Stimulated activated CD4-positive, alpha-beta T cell treated with anti-CD3 and anti-CD28 coated beads, TNF-alpha, amount 100 ng/mL, for 4 hours (primary cell): ENCODE measurements around the gene SLC34A1.
"Not testable (repeated sequence)": the region's sequence is repeated elsewhere in the genome, so short reads cannot be mapped to it uniquely, and the experiment has no call there.

Source experiments
- DNase-seq, 3 experiments: peaks; one replicate each; pipeline ENCODE4 v3.0.0-alpha.2; 2020; ENCODE audit warnings: low read depth in 3 of 3

The SLC34A1 gene

DNA sequence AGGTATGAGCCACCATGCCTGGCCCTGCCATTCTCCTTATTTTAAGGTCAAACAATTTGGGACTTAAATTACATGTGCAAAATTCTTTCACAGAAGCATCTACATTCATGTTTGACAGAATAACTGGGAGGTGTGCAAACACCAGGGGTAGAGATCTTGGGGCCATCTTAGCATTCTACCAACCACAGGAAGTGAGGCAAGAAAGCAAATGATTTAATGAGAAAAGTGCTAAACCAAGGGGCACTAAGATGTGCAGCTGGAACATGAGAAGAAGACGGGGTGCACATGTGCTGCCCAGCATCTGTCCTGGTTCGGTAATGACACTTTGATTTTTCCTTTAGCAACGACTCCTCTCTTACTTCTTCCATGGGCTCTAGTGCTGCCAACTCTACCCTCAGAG, 26.3 kb downstream of the SLC34A1 start:
- no peak for DNase-seq

DNA sequence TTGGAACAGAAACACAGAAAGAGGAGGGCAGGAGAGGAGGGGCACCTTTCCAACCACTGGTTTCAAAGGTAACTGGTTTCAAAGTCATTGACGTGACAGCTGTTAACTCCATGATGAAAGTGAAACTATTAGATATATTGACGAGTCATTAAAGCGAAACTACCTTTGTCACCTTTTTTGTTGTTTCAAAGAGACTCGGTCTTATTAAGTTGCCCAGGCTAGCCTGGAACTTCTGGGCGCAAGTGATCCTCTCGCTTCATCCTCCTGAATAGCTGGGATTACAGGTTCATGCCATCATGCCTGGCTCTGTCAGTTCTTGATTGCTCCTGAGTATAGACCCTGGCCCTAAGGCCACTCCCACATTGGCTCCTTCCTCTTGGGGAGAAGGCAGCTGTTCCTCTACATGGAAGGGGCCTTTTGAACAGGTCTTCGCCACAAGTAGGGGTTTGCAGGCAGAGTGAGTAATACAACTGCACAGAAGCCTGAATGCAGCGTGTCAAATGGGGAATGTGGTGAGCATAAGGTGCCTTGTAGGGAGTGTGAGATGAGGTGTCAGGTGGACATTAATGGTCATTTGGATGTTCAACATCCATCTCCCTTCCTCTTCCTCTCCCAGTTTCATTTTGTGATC, 28.5 kb downstream of the SLC34A1 start:
- DNase-seq, result no peak

DNA sequence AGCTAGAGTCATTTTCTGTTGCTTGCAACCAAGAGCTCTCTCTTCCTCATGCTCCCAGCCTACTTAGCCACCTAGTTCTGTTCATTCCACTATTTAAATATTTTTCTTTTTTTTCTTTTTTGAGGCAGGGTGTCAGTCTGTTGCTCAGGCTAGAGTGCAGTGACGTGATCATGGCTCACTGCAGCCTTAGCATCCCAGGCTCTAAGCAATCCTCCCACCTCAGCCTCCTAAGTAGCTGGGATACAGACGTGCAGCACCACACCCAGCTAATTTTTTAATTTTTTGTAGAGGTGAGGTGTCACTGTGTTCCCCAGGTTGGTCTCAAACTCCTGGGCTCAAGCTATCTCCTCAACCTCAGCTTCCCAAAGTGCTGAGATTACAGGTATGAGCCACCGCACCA, 30.2 kb downstream of the SLC34A1 start:
- DNase-seq, result no peak

DNA sequence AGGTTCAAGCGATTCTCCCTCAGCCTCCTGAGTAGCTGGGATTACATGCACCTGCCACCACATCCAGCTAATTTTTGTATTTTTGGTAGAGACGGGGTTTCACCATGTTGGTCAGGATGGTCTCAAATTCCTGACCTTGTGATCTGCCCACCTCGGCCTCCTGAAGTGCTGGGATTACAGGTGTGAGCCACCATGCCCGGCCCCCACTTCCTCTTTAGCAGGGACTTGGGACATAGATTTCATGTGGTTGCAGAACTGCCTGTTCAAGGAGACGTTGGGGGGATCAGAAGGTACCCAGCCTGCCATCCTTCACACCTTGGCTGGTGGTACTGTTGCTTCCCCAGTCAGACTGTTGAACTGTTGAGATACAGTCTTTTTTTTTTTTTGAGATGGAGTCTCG, 32.8 kb downstream of the SLC34A1 start:
- not testable (repeated sequence) for DNase-seq

DNA sequence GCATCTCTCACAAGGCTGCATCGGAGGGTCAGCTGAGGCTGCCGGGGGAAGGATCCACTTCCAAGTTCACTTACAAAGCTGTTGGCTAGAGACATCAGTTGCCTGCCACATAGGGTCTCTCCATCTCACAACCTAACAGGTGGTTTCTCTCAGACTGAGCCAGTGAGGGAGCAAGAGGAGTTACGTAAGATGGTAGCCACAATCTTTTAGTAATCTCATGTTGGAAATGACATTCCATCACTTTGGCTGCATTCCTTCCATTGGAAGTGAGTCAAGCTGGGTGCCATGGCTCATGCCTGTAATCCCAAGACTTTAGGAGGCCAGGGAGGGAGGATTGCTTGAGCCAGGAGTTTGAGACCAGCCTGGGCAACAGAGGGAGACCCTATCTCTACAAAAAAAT, 34.8 kb downstream of the SLC34A1 start:
- DNase-seq, result no peak

DNA sequence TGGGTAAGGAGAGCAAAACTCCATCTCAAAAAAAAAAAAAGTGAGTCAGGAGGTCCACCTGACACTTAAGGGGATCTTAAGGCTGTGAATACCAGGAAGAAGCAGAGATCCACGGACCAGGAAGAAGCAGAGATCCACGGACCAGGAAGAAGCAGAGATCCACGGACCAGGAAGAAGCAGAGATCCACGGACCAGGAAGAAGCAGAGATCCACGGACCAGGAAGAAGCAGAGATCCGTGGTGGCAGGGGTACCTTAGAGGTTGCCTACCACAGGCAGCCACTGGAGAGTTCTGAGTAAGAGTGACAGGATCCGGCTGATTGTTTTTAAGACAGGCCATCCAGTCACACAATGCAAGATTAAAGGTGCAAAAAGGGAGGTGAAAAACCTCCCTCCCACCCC, 36.2 kb downstream of the SLC34A1 start:
- DNase-seq, result not testable (repeated sequence)

DNA sequence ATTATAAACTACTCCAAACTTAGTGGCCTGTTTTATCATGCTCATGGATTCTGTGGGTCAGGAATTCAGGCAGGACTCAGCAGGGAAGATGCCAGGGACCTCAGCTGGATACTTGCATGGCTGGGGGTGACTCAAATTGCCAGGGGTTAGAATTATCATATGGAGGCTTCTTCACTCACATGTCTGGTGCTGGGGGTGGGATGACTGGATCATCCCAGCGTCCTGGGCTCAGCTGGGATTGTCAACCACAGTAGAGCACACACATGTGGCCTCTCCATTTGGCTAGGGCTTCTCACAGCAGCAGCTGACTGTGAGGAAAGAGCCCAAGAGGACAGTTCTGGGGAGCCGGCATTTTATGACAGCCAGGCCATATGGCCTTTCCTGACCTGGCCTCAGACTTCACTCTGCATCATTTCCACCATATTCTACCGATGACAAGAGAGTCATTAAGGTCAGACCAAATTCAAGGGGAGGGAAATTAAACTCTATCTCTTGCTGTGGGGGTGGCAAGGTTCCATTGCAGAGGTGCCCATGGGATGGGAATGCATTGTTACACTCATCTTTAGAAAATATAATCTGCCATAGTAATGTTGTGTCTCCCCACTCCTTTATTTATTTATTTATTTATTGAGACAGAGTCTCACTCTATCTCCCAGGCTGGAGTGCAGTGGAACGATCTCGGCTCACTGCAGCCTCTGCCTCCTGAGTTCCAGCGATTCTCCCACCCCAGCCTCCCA, 37.0 kb downstream of the SLC34A1 start:
- no peak for DNase-seq

DNA sequence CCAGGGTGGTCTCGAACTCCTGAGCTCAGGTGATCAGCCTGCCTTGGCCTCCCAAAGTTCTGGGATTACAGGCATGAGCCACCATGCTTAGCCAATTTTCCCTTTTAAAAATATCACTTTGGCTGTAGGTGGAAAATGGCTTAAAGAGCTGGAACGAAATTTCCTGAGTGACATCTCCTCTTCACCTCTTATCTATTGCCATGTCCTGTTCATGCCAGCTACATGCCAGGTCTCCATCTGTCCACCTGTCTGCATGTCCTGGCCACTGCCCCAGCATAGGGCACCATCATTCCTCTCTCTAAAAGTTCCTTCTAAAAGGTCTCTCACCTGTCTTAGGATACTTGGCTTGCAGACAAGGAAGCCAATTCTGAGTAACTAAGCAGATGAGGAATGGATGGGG, 39.4 kb downstream of the SLC34A1 start:
- no peak for DNase-seq

DNA sequence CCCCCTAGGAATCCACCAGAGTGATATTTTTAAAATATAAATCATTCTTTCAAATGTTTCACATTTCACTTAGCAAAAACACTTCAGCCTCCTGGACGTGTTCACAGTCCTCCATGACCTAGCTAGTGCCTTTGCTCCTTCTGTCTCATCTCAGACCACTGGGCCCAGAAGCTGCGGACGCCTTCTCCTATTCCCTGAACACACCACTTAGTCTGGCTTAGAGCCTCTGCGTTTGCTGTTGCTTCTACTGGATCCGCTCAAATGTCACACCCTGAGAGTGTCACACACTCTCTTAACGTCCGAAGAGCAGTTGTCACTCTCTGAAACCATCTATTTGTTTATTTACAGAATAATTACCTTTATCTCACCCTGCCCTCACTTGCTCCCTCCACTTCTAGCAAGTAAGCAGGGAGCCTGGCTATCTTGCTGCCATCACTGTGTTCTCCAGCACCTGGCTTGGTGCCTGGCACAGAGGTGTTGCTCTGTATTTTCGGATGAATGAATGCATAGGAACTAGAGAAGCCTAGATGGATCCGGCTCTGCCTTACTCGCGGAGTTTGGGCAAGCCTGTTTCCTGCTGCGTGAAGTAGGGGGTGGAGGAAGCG, 41.1 kb downstream of the SLC34A1 start:
- DNase-seq, result no peak

DNA sequence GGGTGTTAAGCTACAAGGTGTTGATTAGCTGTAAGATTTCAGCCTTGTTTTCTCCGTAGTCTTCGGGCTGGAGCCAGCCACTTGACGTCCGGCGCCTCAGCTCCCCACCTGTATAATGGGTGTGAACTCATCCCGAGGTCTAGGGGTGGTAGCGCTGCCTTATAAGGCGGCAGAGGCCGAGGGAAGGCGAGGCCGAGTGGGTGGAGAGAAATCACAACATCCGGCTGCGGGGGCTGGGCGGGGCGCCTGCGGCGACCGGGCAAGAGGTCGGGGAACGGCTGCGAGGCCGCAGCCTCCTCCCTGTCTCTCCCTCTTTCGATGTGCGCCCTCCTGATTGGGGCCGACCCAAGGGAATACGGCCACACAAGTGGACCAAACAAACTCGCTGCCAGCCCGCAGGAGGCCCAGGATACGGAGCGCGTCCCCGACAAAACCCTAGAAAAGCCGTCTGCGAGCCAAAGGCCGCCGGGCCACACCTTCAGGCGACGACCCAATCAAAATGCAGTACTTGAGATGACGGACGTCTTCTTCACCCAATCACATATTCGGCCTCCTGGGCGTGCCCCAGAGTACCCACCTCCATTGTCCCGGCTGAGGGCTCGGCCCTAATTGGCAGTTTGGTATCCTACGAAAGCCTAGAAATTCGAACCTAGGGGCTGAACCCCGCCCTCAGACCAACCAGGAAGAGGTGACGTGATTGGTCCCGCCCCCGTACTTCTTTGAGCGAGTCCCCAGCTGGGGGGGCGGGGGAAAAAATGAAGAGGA, 41.7 kb downstream of the SLC34A1 start:
- DNase-seq, result peak; percentile 96 to 100 (median 98)

DNA sequence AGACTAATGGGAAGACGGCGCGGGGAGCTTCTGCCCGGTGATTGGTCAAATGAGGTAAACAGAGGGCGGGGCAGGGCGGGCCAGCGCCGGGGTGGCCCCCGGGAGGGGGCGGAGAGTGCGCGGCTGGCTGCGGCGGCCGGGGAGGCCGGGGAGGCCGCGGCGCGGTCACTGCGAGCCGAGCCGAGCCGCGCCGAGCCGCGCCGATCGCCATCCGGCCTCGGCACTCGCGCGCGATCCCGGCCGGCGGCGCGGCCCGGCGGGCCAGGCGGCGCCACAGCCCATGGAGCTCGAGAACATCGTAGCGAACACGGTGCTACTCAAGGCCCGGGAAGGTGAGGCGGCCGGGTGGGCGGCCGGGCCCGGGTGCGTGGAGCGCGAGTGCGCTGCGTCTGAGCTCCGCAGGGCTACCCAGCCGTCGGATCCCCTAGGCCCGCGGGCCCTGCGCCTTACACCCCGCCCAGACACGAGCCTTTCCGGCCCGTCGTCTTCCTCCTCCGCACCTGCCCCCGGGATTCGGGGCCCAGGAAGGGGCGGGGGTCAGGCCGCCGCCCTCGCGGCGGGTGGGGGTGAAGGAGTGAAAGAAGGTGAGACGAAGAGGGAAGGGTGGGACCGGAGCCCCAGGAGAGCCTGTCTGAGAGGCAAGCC, 42.5 kb downstream of the SLC34A1 start, which contains the start of gene GRK6:
Gene GRK6, plus strand, starts transcription at position 111 of the 645 bp plus-strand sequence. Its CDS starts 170 bp downstream, at position 281.
- DNase-seq, result peak in 1 of 3 experiments; percentile 55

DNA sequence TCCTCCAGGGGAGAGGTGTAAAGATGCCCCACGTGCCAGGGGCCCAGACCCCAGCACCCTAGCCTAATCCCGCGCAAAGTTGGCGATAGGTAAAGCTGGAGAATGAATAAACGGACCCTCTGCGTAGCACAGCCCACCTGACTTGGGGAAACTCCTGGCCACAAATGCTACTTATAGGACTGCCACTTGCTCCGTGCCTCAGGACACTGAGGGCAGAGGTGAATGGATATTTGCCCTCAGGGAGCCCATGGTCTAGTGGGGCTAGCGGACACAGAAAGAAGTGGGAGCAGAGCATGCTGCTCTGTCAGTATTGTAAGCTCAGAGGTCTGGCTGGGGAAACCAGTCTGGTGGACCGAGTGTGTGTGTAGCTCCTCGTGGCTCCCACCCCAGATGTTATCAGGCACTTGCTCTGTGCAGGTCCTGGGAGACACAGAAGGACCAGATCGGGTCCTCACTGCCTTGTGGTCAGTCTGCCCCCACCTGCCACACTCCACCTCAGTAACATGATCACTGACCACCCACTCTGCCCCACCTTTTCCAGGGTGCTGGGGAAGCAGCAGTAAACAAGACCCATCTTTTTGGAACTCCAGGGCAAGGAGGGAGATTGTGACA, 43.1 kb downstream of the SLC34A1 start:
- no peak for DNase-seq

DNA sequence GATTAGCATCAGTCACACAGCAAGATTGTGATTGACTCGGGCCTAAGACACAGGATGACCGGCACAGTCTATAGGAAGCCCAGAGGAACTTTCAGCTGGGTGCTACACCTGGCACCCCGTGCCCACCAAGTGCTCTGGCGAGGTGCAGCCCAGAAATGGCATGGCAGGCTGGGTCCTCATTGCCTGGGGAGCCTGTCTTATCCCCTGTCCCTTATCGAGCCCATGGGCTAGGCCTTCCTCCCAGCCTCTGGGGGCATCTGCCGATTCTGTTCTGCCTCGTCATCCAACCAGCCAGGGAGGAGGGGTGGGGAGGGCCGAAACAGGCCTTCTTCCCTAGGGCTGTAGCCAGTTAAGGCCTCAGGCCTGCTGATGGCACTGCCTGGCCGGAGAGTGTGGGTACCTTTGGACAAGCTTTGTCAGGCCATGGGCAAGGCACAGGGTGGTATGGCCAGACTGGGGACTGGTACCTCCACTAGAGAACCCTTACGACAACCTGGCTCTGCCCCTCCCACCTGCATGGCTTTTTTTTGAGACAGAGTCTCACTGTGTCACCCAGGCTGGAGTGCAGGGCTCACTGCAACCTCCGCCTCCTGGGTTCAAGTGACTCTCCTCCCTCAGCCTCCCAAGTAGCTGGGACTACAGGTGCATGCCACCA, 43.8 kb downstream of the SLC34A1 start:
- no peak for DNase-seq

DNA sequence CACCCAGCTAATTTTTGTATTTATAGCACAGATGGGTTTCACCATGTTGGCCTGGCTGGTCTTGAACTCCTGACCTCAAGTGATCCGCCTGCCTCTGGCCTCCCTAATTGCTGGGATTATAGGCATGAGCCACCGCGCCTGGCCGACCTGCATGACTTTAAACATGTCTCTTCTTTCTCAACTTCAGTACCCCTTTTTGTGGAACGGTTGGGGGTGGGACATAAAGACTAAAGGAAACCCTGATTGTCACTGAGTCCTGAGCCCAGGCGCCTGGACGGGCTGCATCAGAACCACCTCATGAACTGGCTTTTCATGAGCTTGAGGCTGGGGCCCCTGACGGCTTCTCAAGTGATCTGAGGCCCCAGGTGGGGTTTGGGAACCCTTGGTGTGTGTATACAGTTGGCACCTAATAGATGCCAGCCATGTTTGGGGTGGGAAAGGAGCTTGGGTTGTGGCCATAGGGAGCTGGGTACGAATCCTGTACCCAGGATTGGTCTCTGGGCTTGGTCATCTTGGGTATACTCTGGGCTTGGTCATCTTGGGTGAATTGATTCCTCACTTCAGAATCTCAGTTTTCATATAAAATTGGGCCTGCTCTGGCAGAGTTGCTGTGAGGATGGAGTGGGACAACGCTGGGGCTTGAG, 44.5 kb downstream of the SLC34A1 start:
- no peak for DNase-seq

DNA sequence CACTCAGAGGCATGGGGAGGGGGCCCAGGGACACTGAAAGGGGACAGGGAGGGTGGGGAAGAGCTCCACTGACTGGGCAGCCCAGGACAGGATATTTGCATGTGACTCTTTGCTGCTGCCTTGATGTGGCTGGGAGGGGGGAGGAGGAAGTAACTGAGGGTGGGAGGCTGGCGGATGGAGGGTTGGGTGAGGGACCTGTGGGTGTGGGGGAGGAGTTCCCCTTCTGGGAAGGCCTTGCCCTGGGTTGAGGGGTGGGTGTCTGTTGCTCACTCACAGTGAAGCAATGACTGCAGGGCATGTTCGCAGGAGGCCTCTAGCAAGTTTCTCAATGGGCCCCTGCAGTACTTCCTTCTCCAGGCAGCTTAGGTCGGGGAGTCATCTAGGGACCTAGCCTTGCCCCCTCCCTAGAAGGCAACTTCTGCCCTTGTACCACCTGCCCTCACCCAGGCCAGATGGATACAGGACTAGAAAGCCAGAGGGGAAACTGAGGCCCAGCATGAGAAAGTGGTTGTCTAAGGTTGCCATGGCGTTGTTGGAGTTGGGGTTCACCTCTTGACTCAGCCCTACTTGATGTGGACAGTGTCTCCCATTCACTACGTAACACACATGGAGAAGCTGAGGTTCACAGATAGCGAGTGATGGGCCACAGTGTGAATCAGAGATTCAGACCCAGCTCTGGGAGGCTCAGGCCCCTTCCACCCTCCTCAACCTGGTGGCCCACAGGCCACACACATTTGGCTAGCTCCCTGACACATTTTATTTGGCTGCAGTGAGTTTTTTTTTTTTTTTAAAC, 45.2 kb downstream of the SLC34A1 start:
- peak; percentile 65 to 86 (median 86) for DNase-seq

DNA sequence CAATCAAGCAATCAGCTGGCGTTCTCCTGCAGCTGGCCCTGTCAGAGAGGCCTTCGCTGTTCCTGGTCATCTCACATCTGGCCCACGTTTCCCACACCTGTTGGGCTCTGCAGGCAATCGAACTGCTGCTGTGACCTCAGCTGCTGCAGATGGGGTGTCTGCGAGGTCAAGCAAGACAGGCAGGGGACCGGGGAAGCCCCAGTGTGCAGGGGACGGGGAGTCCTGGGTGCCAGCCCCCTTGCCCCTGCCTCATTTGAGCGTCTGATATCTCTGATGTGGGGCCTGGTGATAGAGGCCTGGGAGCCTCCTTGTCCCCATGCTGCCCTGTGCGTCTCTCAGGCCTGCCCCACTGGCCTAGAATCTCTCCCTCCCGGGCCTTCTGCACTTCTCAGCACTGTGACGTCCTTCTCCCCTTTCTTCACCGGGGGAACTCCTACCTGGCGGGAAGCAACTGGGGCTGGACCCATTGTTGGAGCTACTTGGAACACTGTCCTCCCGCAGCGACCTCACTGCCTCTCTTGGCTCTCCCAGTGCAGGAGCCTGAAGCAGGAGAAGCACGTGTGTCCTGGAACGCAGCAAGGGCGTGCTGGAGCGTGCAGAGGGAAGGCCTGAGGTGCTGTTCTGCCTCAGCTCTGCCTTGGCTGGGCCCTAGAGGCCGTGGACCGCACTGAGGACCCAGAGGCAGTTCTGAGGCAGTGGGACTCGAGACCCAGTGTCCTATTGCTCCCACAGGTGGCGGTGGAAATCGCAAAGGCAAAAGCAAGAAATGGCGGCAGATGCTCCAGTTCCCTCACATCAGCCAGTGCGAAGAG, 46.1 kb downstream of the SLC34A1 start:
- DNase-seq, result no peak

DNA sequence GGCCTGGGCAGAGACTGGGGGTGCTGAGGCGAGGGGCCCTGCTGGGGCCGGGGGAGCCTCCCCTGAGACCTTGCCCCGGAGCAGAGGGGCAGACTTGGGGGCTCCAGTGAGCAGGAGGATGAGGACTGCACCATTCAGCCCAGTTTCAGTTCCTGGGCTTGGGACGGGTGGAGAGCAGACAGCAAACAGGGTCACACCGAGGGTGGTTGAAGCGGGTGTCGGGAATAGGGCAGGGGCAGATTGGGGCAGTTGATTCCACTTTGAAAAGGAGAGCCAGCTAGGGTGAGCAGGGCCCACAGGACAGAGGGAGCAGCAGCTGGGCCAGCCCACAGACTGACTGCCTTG, 46.7 kb downstream of the SLC34A1 start:
- DNase-seq, result no peak

DNA sequence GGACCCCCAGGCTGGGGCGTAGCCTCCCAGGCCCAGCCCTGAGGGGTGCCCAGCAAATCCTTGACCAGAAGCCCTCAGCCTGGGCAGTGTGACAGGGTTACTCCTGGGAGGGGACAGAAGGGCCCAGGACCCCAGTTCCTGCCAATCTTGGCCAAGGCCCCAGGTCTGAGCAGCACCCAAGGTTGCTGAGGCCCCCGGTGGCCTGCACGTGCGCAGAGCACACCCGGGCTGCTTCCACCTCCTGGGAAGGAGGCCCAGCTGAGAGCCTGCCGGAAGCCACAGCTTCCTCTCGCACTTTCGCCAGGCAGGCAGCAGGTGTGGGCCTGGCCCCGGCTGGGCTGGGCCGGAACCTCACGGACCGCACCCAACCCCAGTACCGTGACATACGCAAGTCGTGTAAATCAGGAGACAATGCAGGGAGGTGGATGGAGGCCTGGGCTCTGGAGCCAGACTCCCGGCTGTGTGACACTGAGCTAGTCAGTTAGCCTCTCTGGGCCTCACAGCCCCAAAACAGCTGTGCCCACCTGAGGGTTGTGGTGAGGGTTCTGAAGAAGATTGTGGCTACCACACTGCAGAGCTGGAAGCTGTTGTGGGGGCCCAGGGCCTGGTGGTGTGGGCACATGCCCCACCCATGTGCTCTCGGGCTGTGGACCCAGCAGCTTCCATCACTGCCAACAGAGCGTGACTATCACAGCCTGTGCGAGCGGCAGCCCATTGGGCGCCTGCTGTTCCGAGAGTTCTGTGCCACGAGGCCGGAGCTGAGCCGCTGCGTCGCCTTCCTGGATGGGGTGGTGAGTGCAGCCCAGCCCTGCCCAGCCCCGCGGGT, 47.3 kb downstream of the SLC34A1 start:
- DNase-seq, result peak in 1 of 3 experiments; percentile 33
